GM18907 (cell line): ENCODE results near the gene FBXL2.
"Not testable (repeated sequence)": the region's sequence is repeated elsewhere in the genome, so short reads cannot be mapped to it uniquely, and the experiment has no call there.

ENCODE experiments used
- ATAC-seq: cut with Tn5 transposase; IDR thresholded peaks from one replicate; pipeline ENCODE4 v1.9.1; 2021; ENCODE audit warnings: mild to moderate bottlenecking, moderate library complexity; ENCODE audit not compliant: unreplicated experiment

Gene FBXL2

GRCh38 chr3:33380653-33381052 lies 103.4 kb downstream of the FBXL2 start:
- ATAC-seq, result no peak

- ATAC-seq, result no peak
These were observed 106.7 kb downstream of the FBXL2 start for GRCh38 chr3:33383951-33384350.

GRCh38 chr3:33385423-33385822 lies 108.2 kb downstream of the FBXL2 start:
- no peak for ATAC-seq

- ATAC-seq, result no peak
These were observed 109.4 kb downstream of the FBXL2 start for GRCh38 chr3:33386631-33387030.

GRCh38 chr3:33388374-33389100 lies 111.3 kb downstream of the FBXL2 start:
- no peak for ATAC-seq

DNA sequence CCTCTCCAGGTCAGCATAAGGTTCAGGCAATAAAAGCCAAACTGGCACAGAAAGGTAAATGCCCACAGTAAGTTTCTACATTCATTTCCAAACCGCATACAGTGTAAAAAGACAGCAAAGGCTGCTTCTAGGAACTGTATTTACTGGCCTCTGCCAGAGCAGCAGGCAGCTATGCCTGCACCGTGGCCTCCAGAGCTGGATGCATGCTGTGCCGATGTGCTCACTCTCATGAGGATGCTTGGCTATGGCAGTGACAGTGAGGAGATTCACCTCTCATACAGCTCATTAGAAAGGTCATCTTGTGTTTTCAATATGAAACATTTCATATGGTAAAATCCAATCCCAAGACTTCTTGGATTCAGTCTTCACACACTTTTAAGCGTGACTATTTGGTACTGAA lies 112.7 kb downstream of the FBXL2 start:
- ATAC-seq, result no peak

DNA sequence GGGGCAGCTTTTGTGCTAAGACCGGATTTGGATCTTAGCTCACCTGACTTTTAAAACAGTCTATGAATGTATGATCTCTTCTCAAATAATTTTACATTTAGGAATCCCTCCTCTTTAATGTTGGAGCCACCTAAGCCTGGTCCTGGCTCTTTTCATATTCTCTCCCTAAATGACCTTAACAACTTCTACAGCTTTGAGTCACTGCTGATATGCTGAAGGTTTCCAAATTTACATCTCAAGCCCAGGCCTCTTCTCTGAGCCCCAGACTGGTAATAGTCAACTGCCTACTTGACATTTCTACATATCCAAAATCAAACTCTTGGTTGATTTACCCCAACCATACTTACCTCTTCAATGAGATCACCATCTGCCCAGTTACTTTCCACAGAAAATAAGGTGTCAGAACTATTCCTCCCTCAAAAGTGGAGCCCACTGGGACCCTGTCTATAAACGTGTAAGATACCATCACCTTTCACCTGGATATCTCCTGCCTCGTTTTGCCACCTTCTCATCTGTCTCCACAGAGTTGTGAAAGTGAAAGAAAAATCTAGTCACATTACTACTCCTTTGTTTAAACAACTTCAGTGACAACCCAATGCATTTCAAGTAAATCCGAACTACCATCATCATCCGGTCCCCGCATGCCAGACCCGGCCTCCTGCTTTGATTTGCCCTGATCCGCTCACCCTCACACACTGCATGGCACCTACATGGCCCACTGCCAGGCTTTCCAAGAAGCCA lies 114.2 kb downstream of the FBXL2 start:
- no peak for ATAC-seq

GRCh38 chr3:33392144-33392543 lies 114.9 kb downstream of the FBXL2 start:
- ATAC-seq, result no peak

GRCh38 chr3:33392703-33393125 lies 115.5 kb downstream of the FBXL2 start:
- no peak for ATAC-seq

GRCh38 chr3:33394403-33395054 lies 117.3 kb downstream of the FBXL2 start:
- ATAC-seq, result no peak

- ATAC-seq, result no peak
These were observed 118.7 kb downstream of the FBXL2 start for GRCh38 chr3:33395900-33396299.

- no peak for ATAC-seq
These were observed 121.2 kb downstream of the FBXL2 start for GRCh38 chr3:33398410-33398809.

- no peak for ATAC-seq
These were observed 124.5 kb downstream of the FBXL2 start for GRCh38 chr3:33401781-33402180.

- ATAC-seq, result no peak
These were observed 125.7 kb downstream of the FBXL2 start for GRCh38 chr3:33402936-33403335.

GRCh38 chr3:33403756-33404155 lies 126.5 kb downstream of the FBXL2 start:
- no peak for ATAC-seq

- ATAC-seq, result not testable (repeated sequence)
These were observed 133.6 kb downstream of the FBXL2 start for GRCh38 chr3:33410816-33411215.

GRCh38 chr3:33417066-33417673 lies 139.9 kb downstream of the FBXL2 start:
- no peak for ATAC-seq

- no peak for ATAC-seq
These were observed 142.7 kb downstream of the FBXL2 start for GRCh38 chr3:33419948-33420347.

- ATAC-seq, result no peak
These were observed 143.7 kb downstream of the FBXL2 start for GRCh38 chr3:33420966-33421365.

DNA sequence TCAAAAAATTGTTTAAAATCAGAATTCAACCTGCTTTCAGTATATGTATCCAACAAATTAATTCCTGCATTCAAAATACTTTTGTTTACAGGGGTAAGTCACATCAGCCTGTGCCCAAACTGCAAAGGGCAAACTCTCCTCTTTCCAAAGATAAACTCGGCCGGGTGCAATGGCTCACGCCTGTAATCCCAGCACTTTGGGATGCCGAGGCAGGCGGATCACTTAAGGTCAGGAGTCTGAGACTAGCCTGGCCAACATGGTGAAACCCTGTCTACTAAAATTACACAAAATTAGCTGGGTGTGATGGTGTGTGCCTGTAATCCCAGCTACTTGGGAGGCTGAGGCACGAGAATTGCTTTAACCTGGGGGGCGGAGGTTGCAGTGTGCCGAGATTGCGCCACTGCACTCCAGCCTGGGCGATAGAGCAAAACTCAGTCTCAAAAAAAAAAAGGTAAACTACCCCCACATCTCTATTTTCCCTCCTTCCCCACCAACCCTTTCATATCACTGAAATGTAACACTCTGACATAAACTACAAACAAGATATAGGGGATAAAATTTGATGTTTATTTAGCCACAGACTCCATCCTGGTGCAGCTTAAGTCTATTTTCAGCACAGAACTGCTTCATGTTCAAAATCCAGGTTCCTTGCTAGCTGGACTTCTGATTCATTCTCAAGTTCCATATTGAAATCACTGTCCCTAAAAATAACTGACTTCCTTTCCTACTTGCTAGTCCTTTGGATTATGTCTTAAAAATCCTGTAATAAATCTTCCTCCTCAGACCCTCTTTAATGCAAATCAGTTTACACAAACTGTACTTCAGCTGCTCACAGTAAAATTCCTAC lies 147.6 kb downstream of the FBXL2 start:
- no peak for ATAC-seq

GRCh38 chr3:33425453-33425852 lies 148.2 kb downstream of the FBXL2 start:
- no peak for ATAC-seq
